ENCODE measurements around the gene COL15A1.

COL15A1 gene

DNA sequence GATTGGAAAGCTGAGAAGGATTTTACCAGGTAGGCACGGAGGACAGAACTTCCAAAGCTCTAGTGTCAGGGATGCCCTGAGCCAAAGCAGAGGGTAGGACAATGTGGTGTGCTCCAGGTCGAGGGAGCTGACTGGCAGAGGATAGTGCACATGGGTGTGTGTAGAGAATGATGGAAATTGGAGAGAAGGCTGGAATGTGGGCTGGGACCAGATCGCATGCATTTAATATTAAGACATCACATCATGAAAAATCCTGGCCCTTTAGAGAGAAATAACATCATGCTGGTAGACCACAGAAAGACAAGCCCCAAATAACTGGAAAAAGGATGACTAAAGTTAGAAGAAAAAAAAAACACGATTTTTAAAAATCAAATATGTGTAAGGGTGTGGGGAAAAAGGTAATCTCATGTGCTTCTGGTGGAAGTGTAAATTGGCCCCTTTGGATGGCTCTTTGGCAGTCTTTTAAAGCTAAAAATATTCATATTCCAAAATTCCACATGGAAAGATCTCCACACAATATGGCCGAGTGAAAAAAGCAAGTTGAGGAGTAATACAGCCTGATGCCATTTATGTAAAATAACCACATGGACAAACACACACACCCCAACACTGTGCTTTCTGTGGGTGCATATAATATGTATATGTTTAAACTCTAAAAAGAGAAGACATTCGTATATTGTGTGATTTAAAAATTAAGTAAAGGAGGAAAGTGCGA lies 94.2 kb downstream of the COL15A1 start:
- DNase-seq (ENCODE audit: low read depth in 2 of 2): no peak

DNA sequence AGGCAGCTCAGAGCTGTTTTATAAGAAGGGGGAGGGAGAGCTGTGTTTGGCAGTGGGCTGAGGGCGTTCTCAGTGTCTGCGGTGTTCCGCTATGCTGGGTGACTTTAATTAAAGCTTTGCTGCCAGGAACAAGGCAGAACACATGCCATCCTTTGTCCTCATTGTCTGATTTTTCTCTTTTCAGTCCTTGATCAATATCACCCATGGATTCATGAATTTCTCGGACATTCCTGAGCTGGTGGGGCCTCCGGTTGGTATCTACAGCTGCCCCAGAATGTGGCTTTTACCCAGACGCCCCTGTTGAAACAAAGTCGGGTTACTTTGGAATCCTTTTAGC lies 94.7 kb downstream of the COL15A1 start:
- no peak for DNase-seq (ENCODE audit: low read depth in 2 of 2)

GRCh38 chr9:99039505-99040182 lies 95.9 kb downstream of the COL15A1 start:
- DNase-seq (ENCODE audit: low read depth in 2 of 2): no peak

DNA sequence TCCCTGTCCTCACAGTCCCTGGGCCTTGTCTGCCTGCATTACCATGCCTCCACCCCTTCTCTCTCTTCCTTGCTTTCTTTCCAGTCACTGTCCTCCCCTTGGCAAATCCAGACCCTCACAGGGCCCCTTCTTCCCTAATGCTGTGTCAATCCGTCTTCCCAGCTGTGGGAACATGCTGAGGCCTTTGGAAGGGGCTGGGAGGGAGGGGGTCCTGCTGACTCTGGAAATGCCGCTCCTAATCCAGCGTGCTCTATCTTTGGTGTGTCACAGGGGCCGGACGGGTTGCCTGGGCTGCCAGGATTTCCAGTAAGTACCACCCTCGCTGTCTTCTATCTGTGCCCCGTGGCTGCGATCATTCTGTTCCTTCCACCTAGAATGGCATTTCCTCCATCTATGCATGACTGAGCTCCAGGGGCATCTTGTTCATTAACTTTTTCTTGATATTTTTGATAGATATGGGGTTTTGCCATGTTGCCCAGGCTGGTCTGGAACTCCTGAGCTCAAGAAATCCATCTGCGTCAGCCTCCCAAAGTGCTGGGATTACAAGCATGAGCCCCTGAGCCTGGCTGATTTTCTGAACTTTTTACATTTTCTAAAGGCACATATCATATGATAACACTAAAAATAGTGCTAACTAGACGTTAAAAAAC lies 96.7 kb downstream of the COL15A1 start:
- DNase-seq (ENCODE audit: low read depth in 2 of 2): no peak

- no peak for DNase-seq (ENCODE audit: low read depth in 2 of 2)
These were observed 97.3 kb downstream of the COL15A1 start for GRCh38 chr9:99040911-99041582.

- DNase-seq (ENCODE audit: low read depth in 2 of 2): no peak
These were observed 97.9 kb downstream of the COL15A1 start for GRCh38 chr9:99041618-99042017.

DNA sequence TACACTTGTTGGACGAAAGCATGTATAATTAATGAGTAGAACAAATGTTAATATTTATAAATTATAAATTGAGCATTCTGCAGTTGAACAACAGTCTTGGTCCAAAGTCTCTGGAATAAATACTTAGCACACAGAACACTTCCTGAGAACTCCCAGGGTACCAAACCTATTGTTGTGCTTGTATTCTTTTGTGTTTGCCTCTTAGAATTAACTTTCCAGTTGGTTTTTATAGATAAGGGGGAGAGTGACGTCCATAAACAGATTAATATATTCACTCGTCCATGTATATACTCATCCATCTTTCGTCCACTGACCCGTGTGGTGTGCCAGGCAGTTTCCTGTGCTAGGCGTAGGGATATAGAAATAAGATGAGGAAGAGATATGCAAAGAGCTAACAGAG lies 98.9 kb downstream of the COL15A1 start:
- DNase-seq (ENCODE audit: low read depth in 2 of 2): no peak

- DNase-seq (ENCODE audit: low read depth in 2 of 2): no peak
These were observed 101.1 kb downstream of the COL15A1 start for GRCh38 chr9:99044827-99045226.

GRCh38 chr9:99046068-99046467 lies 102.4 kb downstream of the COL15A1 start:
- DNase-seq (ENCODE audit: low read depth in 2 of 2): no peak

GRCh38 chr9:99046542-99047071 lies 102.9 kb downstream of the COL15A1 start:
- no peak for DNase-seq (ENCODE audit: low read depth in 2 of 2)

DNA sequence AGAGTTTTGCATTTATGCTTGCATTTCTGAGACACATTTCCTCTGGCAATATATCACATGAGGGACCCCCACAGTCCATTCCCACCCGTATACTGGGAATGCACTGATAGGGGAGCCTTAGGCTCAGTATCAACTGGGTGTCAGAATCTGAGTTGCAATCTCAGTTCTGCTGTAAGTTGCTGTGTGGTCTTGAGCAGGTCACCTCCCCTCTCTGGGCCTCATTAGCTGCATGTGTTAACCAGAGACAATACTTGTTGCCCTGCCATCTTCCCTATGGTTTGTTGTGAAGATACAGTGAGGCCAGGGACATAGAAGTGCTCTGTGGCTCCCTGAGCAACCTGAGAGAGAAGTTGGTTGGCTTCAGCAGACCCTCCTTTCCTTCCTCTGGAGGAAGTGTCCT lies 105.5 kb downstream of the COL15A1 start:
- DNase-seq (ENCODE audit: low read depth in 2 of 2): no peak

DNA sequence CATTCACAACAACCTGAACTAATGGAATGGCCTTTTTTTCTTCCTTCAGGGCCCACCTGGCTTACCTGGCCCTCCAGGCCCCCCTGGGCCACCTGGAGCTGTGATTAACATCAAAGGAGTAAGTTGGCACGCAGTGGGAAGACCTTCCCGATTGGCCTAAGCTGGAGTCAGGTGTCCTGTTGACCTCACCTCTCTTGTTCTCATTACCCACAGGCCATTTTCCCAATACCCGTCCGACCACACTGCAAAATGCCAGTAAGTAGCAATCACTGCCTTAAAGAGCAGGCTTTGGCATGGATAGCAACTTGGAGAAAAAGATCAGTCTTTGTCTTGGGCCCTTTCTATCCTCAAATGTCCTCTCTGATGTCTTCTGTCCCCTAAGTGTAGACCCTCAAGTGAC lies 105.9 kb downstream of the COL15A1 start:
- DNase-seq (ENCODE audit: low read depth in 2 of 2): no peak

GRCh38 chr9:99050292-99050911 lies 106.7 kb downstream of the COL15A1 start:
- DNase-seq (ENCODE audit: low read depth in 2 of 2): no peak

DNA sequence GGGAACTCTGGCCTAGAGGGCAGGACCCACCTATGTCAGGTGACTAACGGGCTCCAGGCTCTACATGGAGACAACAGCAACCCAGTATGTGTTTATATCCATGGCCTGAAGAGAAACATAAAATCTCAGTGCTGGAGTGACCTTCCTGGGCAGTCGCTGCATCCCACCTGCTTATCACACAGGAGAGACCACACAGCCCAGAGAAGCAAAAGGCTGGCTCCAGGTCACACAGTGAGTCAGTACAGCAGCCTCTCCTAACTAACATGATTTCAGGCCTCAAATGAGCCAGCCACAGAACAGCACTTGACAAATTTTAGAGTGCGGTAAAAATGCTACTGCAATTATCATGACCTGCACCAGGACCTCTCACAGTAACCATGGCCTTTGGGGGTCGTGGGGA lies 107.2 kb downstream of the COL15A1 start:
- no peak for DNase-seq (ENCODE audit: low read depth in 2 of 2)

DNA sequence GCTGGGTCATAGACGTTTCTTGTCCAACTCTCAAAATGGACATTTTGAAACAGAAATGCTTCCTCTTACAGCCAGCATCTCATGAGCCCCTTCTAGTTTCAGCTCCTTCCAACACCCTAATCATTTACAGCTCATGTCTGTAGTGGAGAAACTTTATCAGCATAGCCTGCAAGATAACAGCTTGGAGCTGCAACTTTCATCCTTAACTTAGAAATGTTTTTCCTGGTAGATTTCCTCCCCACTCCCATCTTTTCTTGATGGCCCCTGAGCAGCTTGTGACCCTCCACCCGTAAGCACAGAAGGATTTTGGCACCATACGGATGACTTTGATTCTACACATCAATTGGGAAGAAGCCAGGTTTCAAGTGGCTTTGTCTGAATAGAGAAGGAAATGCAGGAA lies 107.7 kb downstream of the COL15A1 start:
- DNase-seq (ENCODE audit: low read depth in 2 of 2): no peak

GRCh38 chr9:99051851-99052250 lies 108.1 kb downstream of the COL15A1 start:
- DNase-seq (ENCODE audit: low read depth in 2 of 2): no peak

GRCh38 chr9:99052815-99053715 lies 109.4 kb downstream of the COL15A1 start:
- DNase-seq (ENCODE audit: low read depth in 2 of 2): no peak

GRCh38 chr9:99054581-99054980 lies 110.9 kb downstream of the COL15A1 start:
- DNase-seq (ENCODE audit: low read depth in 2 of 2): no peak

DNA sequence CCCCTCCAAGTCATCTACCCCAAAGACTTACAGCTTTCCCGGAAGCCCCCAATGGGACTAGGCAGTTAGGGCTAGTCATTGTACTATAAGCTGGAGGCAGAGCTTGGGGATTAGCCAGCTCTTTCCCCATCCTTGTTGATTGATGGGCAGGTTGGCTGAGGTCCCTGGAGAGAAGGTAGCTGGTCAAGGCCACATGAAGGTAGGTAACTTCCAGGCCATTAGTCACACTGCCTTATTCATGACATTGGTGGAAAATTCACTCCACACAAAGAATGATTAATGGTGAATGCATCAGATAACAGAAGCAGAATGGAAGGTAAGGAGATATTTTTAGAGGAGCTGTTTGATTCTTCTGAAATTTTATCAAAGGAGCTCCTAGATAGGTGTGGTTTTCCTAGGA lies 111.7 kb downstream of the COL15A1 start:
- no peak for DNase-seq (ENCODE audit: low read depth in 2 of 2)

DNA sequence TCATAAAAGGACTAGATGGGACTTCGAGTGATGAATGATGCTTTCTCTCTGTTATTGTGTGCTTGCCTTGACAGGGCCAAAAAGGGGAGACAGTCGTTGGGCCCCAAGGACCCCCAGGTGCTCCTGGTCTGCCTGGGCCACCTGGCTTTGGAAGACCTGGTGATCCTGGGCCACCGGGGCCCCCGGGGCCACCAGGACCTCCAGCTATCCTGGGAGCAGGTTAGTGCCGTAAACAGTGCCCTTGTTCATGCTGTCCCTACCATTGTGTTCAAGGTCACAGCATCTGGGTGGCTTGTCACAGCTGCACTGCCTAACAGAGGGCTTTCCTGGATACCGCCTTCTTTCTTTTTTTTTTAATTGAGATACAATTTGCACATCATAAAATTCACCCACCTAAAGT lies 112.5 kb downstream of the COL15A1 start:
- no peak for DNase-seq (ENCODE audit: low read depth in 2 of 2)
